Mesendoderm (in vitro differentiated cells): Measurements from ENCODE around the gene ZNF236.

ENCODE experiments used
- DNase-seq: peaks from one replicate; pipeline ENCODE4 v3.0.0; 2013
- H2AK5ac ChIP-seq: 2 replicates; pipeline ENCODE4 v1.6.1; 2013; ENCODE audit warnings: low read length, inconsistent platforms
- H2BK120ac ChIP-seq: 2 replicates; pipeline ENCODE4 v1.6.1; 2013; ENCODE audit warnings: low read depth, mild to moderate bottlenecking, low read length, moderate library complexity, mixed read lengths
- H2BK15ac ChIP-seq: replicated peaks from 2 replicates; pipeline ENCODE4 v1.6.1; 2013; ENCODE audit warnings: low read depth, mild to moderate bottlenecking, moderate library complexity
- H2BK5ac ChIP-seq: 2 replicates; pipeline ENCODE4 v1.6.1; 2013; ENCODE audit warnings: low read length, inconsistent platforms
- H3K18ac ChIP-seq: 2 replicates; pipeline ENCODE4 v1.6.1; 2013; ENCODE audit warnings: mild to moderate bottlenecking, low read length, mixed read lengths
- H3K23ac ChIP-seq: one replicate; pipeline ENCODE4 v1.6.1; 2013; ENCODE audit warnings: low read length
- H3K27ac ChIP-seq: 2 replicates; pipeline ENCODE4 v1.5.1; 2013; ENCODE audit warnings: low read depth, mild to moderate bottlenecking, inconsistent platforms, low read length, moderate library complexity
- H3K27me3 ChIP-seq: 2 replicates; pipeline ENCODE4 v1.6.1; 2013; ENCODE audit warnings: low read length, control low read depth, mild to moderate bottlenecking, inconsistent platforms; ENCODE audit not compliant: insufficient read depth, poor library complexity
- H3K36me3 ChIP-seq: 2 replicates; pipeline ENCODE4 v1.6.1; 2013; ENCODE audit warnings: low read length, inconsistent platforms; ENCODE audit not compliant: control insufficient read depth, insufficient read depth
- H3K4ac ChIP-seq: one replicate; pipeline ENCODE4 v1.6.1; 2013; ENCODE audit warnings: low read depth, mild to moderate bottlenecking, low read length, moderate library complexity
- H3K4me1 ChIP-seq: 2 replicates; pipeline ENCODE4 v1.6.1; 2013; ENCODE audit warnings: low read depth, low read length, inconsistent platforms; ENCODE audit not compliant: control insufficient read depth
- H3K4me2 ChIP-seq: 2 replicates; pipeline ENCODE4 v1.6.1; 2013; ENCODE audit warnings: low read length
- H3K4me3 ChIP-seq: 2 replicates; pipeline ENCODE4 v1.5.1; 2013; ENCODE audit warnings: mild to moderate bottlenecking, low read length
- H3K56ac ChIP-seq: one replicate; pipeline ENCODE4 v1.6.1; 2013; ENCODE audit warnings: low read length
- H3K79me1 ChIP-seq: 2 replicates; pipeline ENCODE4 v1.6.1; 2013; ENCODE audit warnings: low read length, inconsistent platforms
- H3K79me2 ChIP-seq: 2 replicates; pipeline ENCODE4 v1.6.1; 2013; ENCODE audit warnings: mild to moderate bottlenecking, low read length; ENCODE audit not compliant: control insufficient read depth, insufficient read depth
- H3K9ac ChIP-seq: 2 replicates; pipeline ENCODE4 v1.6.1; 2013; ENCODE audit warnings: low read length, inconsistent platforms
- H4K5ac ChIP-seq: one replicate; pipeline ENCODE4 v1.6.1; 2013; ENCODE audit warnings: low read length
- H4K8ac ChIP-seq: one replicate; pipeline ENCODE4 v1.6.1; 2013; ENCODE audit warnings: low read depth, mild to moderate bottlenecking, control low read depth, low read length, moderate library complexity
- WGBS: extraction: QIAGEN DNeasy Blood & Tissue Kit; methylation state at CpG from one replicate; pipeline ENCODE4 v1.1.7; 2013; ENCODE audit warnings: low lambda C conversion rate, missing lambda C conversion rate; ENCODE audit not compliant: insufficient coverage; ENCODE audit errors: extremely low coverage; 5-methylcytosine and 5-hydroxymethylcytosine counted together

ZNF236 gene

DNA sequence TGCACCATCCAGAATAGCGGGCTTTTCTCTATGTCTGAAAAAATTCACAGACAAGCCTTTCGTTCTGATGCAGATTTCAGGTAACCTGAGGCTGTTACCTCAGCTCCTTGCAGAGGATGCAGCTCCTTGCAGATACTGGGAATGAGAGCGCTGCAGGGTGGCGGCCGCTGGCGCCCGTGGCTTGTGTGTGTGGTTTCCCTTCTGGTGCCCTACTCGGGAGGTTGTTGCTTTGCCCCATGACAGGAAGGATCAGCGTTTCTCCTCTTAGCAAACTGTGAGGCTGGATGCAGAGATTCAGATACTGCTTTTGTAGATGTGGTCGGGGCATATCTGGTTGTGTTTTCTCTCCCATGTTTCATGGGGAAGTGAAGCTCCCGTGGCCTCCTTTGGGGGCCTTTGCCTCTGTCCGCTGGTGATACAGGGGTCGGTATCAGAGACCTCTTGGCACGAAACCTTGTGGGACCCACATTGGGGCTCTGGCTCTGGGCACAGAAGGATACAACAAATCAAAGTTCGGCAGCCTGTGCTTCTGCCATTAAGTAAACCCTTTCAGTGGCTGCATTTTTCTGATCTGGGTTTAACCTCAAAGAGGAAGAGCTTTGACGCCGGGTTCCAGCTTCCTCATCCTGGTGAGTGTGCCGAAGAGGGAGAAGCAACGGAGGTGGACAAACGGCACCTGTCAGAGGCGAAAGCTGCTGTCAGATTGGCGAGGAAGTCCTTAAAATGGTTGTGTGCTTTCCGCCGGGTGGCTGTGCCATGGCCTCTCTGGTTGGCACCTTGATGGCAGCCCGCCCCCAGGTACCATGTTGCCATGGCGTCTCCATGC lies 182.4 kb downstream of the ZNF236 start:
- Histone ChIP-seq H4K5ac (no peak overlapping the region), H3K79me1 (no peaks in the 10 kb centered on the region), H2AK5ac (no peak overlapping the region), H3K79me2 (no peaks in the 10 kb centered on the region), H3K27me3 (no peaks in the 10 kb centered on the region), H3K36me3 (no peaks in the 10 kb centered on the region), H3K23ac (no peak overlapping the region), H3K4me1 (no peaks in the 10 kb centered on the region), H3K9ac (no peak overlapping the region), H2BK15ac (no peak overlapping the region), H3K4me2 (no peak overlapping the region), H3K4ac (no peak overlapping the region), H3K4me3 (no peak overlapping the region), H2BK5ac (no peak overlapping the region), H3K27ac (no peak overlapping the region), H3K18ac (no peak overlapping the region), H4K8ac (no peak overlapping the region), H3K56ac (no peak overlapping the region), H2BK120ac (no peak overlapping the region)
- no CpG with 5 or more reads among the region's 26 CpGs for WGBS
- DNase-seq, result no peak

- Histone ChIP-seq H3K27ac (no peak overlapping the region), H3K79me1 (no peaks in the 10 kb centered on the region), H3K27me3 (no peaks in the 10 kb centered on the region), H4K8ac (no peak overlapping the region), H3K23ac (no peak overlapping the region), H3K4me2 (no peak overlapping the region), H2AK5ac (no peak overlapping the region), H3K4me3 (no peak overlapping the region), H3K4ac (no peak overlapping the region), H2BK120ac (no peak overlapping the region), H3K36me3 (no peaks in the 10 kb centered on the region), H2BK5ac (no peak overlapping the region), H2BK15ac (no peak overlapping the region), H3K56ac (no peak overlapping the region), H3K9ac (no peak overlapping the region), H4K5ac (no peak overlapping the region), H3K4me1 (no peaks in the 10 kb centered on the region), H3K18ac (no peak overlapping the region), H3K79me2 (no peaks in the 10 kb centered on the region)
- WGBS, result no CpG with 5 or more reads among the region's 11 CpGs
- no peak for DNase-seq
Measured at GRCh38 chr18:77005651-77006195, 183.4 kb downstream of the ZNF236 start.

DNA sequence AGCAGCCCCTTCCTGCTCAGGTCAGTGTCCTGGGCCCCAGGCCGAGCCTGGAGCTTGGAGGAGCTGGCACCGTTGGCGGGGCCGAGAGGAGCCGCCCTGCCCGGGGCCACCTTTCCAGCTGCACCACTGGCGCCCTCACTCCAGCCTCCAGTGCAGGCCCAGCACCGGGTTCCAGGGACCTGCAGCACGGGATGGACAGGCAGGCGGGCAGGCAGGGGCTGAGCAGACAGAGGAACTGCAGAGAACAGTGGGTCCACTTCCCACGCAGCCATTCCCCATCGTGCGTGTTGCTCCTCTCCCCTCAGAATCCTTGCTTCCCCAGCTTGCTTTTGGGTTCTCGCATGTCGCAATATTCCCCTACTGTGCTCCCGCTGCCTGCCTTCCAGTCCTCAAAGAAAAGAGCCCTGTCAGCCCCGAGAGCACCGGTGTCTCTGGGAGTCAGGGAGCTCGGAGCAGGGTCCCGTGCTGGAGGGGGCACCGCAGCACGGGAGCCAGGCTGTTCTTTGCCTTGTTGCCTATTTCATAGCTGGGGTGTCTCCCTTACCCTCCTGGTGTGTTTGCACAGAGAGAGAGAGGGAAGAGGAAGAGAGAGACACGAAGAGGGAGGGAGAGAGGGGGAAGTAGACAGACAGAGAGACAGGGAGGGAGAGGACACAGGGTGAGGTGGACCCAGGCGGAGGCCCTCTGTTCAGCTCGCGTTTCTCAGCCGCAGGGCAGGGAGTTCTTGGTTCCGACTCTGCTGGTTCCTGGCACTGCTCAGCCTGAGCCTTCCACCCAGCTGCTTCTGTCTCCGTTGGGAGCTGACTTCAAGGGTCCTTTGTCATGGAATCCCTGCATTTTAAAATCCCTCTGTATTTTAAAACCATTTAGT lies 184.2 kb downstream of the ZNF236 start:
- Histone ChIP-seq H2BK5ac (no peak overlapping the region), H3K4ac (no peak overlapping the region), H3K4me3 (no peak overlapping the region), H3K56ac (peak overlapping the region; percentile 2), H3K4me2 (no peak overlapping the region), H3K27ac (no peak overlapping the region), H4K5ac (no peak overlapping the region), H3K79me2 (no peaks in the 10 kb centered on the region), H3K79me1 (no peaks in the 10 kb centered on the region), H3K9ac (no peak overlapping the region), H4K8ac (no peak overlapping the region), H2BK120ac (no peak overlapping the region), H3K27me3 (no peaks in the 10 kb centered on the region), H3K4me1 (no peaks in the 10 kb centered on the region), H3K23ac (no peak overlapping the region), H3K36me3 (no peaks in the 10 kb centered on the region), H2AK5ac (no peak overlapping the region), H2BK15ac (no peak overlapping the region), H3K18ac (no peak overlapping the region)
- DNase-seq, result no peak
- WGBS, result no CpG with 5 or more reads among the region's 29 CpGs

DNA sequence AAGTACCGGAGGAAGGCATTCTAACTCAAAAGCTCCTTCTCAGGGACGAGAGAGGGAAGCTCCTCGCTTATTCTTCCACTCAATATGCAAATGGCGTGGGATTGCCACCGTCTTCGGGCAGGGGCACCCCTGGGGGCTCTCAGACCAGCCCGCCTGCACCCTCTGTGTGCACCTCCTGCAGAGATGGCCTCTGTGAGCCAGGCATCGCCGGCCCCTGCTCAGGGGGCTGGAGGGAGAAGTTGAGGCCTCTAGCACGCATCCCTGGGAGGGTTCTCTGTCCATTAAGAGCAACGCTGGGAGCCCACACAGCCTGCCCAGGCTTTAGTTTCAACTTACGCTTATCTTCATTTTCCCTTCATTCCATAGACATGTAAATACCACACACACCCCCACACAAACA lies 184.9 kb downstream of the ZNF236 start:
- Histone ChIP-seq H3K18ac (no peak overlapping the region), H3K4ac (no peak overlapping the region), H4K5ac (no peak overlapping the region), H4K8ac (no peak overlapping the region), H3K4me2 (no peak overlapping the region), H2BK15ac (no peak overlapping the region), H3K23ac (no peak overlapping the region), H2BK120ac (no peak overlapping the region), H3K27me3 (no peaks in the 10 kb centered on the region), H3K79me1 (no peaks in the 10 kb centered on the region), H3K9ac (no peak overlapping the region), H2BK5ac (no peak overlapping the region), H3K79me2 (no peaks in the 10 kb centered on the region), H3K56ac (no peak overlapping the region), H3K27ac (no peak overlapping the region), H3K36me3 (no peaks in the 10 kb centered on the region), H2AK5ac (no peak overlapping the region), H3K4me3 (no peak overlapping the region), H3K4me1 (no peaks in the 10 kb centered on the region)
- no CpG with 5 or more reads among the region's 12 CpGs for WGBS
- no peak for DNase-seq

GRCh38 chr18:77008006-77008405 lies 185.6 kb downstream of the ZNF236 start:
- Histone ChIP-seq H3K79me1 (no peaks in the 10 kb centered on the region), H2BK120ac (no peak overlapping the region), H2BK5ac (no peak overlapping the region), H2BK15ac (no peak overlapping the region), H3K79me2 (no peaks in the 10 kb centered on the region), H4K5ac (no peak overlapping the region), H3K27ac (no peak overlapping the region), H3K18ac (no peak overlapping the region), H3K23ac (no peak overlapping the region), H3K56ac (no peak overlapping the region), H4K8ac (no peak overlapping the region), H3K27me3 (no peaks in the 10 kb centered on the region), H3K36me3 (no peaks in the 10 kb centered on the region), H3K4me1 (no peaks in the 10 kb centered on the region), H3K4me3 (no peak overlapping the region), H3K4ac (no peak overlapping the region), H2AK5ac (no peak overlapping the region), H3K9ac (no peak overlapping the region), H3K4me2 (no peak overlapping the region)
- no peak for DNase-seq
- WGBS, result no CpG with 5 or more reads among the region's 13 CpGs
